LNCaP clone FGC (cell line): Measurements from ENCODE around the gene PLD1.

Experiments used
- DNase-seq: peaks from one replicate; pipeline ENCODE4 v3.0.0-alpha.2; 2011; ENCODE audit warnings: low read depth
- H3K4me3 ChIP-seq: 2 replicates; pipeline ENCODE4 v1.5.1; 2011; ENCODE audit warnings: mild to moderate bottlenecking, low read depth, low read length, control low read depth
- TF ChIP-seq, protein P1 (sequence below): IDR thresholded peaks from 2 replicates; pipeline ENCODE4 v1.5.1; 2012; ENCODE audit warnings: mild to moderate bottlenecking; ENCODE audit not compliant: control insufficient read depth, insufficient read depth; ENCODE audit errors: extremely low read depth

The PLD1 gene

DNA sequence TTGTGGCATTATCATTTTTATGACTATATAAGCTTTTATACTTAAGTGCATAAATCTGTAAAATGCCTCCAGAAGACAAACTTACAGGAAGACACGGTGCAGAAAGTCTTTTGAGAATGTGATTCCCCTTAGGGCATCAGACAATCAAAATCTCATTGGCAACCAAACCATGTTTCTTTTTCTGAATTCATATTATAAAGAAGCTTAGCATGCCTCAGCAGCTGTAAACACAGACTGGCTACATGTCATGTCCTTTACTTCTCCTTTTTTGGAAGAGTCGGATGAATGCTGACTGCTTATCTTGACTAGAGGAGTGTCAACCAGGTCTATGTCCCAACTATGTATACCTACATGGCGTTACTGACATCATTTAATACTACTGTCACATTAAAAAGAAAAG, 150.1 kb downstream of the PLD1 start:
- TF ChIP-seq, protein P1, sequence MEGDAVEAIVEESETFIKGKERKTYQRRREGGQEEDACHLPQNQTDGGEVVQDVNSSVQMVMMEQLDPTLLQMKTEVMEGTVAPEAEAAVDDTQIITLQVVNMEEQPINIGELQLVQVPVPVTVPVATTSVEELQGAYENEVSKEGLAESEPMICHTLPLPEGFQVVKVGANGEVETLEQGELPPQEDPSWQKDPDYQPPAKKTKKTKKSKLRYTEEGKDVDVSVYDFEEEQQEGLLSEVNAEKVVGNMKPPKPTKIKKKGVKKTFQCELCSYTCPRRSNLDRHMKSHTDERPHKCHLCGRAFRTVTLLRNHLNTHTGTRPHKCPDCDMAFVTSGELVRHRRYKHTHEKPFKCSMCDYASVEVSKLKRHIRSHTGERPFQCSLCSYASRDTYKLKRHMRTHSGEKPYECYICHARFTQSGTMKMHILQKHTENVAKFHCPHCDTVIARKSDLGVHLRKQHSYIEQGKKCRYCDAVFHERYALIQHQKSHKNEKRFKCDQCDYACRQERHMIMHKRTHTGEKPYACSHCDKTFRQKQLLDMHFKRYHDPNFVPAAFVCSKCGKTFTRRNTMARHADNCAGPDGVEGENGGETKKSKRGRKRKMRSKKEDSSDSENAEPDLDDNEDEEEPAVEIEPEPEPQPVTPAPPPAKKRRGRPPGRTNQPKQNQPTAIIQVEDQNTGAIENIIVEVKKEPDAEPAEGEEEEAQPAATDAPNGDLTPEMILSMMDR: no peak
- no peak for DNase-seq
- H3K4me3 ChIP-seq: no peak overlapping the region

DNA sequence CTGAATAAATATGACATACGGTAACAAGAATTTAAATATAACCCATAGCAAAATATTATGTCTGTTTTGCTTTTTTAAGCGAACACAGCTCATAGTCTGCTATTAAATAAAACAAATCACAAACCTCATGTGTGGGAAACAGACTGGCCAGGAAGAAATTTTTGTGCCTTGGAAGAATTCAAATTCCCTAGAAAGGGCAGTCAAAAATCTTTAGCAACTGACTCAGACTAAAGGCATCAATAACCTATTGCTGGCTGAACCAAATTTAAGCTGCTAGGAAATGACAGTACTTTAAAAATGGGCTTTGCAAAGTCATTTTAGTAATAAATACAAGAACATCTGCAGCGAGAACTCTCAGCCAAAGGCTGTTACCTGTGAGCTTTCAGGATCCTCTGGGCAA, 151.4 kb downstream of the PLD1 start:
- DNase-seq: no peak
- TF ChIP-seq, protein P1: no peak
- no peak overlapping the region for H3K4me3 ChIP-seq

DNA sequence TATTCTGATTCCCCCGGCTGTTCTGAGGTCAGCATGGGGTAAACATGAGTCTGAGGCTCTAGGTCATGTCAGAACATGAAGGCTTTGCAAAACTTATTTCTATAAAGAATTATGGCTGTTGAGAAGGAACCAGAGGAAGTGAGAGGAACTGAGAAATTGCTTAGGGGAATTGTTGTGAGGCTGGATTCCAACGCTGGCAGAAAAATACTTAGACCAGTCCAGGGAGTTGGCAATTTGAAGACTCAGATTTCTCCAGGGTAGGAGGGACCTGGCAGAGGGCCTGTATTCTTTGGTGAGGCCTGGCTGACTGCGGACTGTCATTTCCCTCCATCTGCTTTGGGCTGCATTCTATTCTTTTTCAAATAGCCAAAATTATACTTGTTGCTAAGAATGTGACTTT, 155.5 kb downstream of the PLD1 start:
- DNase-seq: no peak
- H3K4me3 ChIP-seq: no peak overlapping the region
- TF ChIP-seq, protein P1: no peak

DNA sequence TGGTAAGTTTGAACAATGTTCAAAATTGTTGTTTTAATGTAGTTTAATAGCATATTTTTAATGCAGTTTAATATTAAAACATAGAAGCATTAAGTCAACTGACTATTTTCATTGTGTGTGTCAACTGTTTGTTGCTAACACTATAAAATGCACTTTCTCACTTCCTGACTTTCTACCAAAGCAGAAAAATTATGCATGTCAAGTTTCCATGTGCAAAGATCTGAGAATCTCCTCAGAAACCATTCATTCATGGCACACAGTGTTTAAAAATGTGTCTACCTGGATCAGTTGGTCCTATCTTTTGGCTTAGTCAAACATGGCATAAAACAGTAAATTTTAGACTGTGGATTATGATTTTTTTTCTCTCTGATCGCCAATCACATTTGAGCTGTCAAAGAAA, 156.0 kb downstream of the PLD1 start:
- H3K4me3 ChIP-seq: no peak overlapping the region
- TF ChIP-seq, protein P1: no peak
- DNase-seq: no peak

- TF ChIP-seq, protein P1: no peak
- no peak for DNase-seq
- H3K4me3 ChIP-seq: no peak overlapping the region
Measured at GRCh38 chr3:171653701-171654100, 156.6 kb downstream of the PLD1 start.

DNA sequence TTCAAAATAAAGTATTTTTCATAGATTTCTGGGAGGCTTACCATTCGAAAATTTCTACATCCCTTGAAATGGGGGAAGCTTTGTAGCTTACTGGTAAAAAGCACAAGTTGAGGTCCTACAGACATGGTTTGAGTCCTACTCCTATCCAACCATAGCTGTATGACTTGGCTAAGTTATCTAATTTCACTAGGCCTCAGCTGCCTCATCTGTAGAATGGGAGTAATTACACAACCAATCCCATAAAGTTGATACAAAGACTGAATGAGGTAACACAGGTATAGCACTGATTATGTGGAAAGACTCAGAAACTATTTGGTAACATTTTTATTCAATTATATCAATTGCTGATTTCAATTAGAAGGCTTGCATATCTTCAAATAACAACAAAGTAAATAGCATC, 157.4 kb downstream of the PLD1 start:
- H3K4me3 ChIP-seq: no peak overlapping the region
- DNase-seq: no peak
- TF ChIP-seq, protein P1: no peak

DNA sequence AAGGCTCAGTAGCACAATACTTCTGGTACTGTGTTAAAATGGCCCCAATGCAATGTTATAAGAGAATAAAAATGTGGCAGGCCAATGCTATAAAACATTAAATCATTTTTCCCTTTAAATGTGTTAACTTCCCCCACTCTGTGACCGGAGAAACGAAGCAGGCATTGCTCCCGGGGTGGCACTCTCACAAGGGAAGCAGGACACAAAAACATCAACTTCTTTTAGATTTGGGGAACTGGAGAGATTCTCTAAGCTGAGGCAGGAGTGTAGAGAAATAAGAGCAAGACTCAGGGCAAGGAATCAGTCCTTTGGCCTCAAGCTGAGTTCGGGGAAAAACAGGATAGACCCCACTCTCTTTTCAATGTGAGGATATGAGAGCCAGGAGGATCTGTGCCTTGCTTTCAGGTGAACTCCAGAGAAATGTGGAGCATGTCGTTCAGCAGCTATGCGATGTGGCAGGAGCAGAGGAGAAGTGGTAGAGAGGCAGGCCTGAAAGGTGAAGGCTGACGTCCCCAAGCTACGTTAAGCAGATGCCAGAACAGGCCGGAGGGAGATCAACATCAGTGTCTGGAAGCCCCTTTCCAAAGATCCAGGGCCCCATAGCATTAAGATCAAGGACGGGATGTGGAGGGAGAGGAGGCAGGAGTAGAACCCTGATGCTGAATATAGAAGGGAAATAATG, 160.2 kb downstream of the PLD1 start:
- no peak for DNase-seq
- TF ChIP-seq, protein P1: no peak
- H3K4me3 ChIP-seq: no peak overlapping the region
